ENCODE data around the gene ANKRD16.

DNA sequence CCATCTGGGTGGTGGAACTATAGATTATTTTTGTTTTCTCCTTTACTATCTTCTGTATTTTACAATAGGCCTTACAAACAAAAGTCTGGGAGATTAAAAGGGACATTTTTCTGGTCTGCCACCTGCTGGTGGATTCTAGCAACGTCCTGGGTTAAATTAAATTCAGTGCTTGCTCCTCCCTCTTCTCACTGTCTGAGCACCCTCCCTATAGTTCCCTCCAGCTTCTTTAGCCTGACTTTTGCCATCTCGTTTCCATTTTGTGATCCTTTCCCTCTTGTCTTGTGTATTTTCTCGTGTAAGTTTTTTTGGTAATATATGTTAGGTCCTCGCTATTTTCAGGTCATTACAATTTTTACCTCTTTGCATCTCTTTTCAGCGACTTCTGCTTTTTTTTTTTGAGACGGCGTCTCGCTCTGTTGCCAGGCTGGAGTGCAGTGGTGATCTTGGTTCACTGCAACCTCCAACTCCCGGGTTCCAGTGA is 16.1 kb downstream of the ANKRD16 start:
- TF ChIP-seq, protein P1, sequence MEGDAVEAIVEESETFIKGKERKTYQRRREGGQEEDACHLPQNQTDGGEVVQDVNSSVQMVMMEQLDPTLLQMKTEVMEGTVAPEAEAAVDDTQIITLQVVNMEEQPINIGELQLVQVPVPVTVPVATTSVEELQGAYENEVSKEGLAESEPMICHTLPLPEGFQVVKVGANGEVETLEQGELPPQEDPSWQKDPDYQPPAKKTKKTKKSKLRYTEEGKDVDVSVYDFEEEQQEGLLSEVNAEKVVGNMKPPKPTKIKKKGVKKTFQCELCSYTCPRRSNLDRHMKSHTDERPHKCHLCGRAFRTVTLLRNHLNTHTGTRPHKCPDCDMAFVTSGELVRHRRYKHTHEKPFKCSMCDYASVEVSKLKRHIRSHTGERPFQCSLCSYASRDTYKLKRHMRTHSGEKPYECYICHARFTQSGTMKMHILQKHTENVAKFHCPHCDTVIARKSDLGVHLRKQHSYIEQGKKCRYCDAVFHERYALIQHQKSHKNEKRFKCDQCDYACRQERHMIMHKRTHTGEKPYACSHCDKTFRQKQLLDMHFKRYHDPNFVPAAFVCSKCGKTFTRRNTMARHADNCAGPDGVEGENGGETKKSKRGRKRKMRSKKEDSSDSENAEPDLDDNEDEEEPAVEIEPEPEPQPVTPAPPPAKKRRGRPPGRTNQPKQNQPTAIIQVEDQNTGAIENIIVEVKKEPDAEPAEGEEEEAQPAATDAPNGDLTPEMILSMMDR (IDR thresholded peaks at IDR 0.05; ENCODE audit: low read depth, low read length): peak; percentile 46
- no peak for TF ChIP-seq POLR2A (IDR thresholded peaks at IDR 0.05; ENCODE audit: extremely low read depth, insufficient read length)
- no peak for TF ChIP-seq MYC (IDR thresholded peaks at IDR 0.05; ENCODE audit: low read depth, low read length)
- TF ChIP-seq, protein P2, sequence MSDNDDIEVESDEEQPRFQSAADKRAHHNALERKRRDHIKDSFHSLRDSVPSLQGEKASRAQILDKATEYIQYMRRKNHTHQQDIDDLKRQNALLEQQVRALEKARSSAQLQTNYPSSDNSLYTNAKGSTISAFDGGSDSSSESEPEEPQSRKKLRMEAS (IDR thresholded peaks at IDR 0.05; ENCODE audit: low read depth, low read length): no peak
